GM12872 (cell line): ENCODE measurements around the gene ZBED1.

ENCODE experiments used
- CTCF ChIP-seq: IDR thresholded peaks from 3 replicates; pipeline ENCODE4 v1.5.1; 2011; ENCODE audit warnings: low read depth, mild to moderate bottlenecking, low read length, moderate library complexity; ENCODE audit not compliant: insufficient read depth

Gene ZBED1

DNA sequence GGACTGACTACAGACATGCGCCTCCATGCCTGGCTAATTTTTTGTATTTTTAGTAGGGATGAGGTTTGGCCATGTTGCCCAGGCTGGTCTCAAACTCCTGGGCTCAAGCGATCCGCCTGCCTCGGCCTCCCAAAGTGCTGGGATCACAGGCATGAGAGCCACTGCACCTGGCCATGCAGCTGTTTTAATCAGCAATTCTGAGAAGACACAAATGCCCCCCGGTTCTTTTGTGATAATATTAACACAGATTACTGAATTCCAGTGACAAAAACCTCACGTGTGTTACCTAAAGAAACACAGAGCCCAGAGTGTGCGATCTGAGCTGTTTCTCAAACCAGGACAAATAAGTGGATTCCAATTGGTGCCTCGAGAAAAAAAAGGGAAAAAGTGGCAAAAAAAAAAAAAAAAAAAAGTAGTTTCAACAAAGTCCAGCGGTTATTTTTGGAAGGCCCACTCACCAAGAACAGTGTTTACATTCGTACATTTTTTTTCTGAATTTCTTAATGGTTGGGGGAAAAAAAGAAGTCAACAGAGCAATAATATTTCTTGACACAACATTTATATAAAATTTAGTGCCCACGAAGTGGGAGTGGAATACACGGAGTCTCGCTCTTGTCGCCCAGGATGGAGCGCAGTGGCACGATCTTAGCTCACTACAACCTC is 17.2 kb downstream of the ZBED1 start:
- no peak for TF ChIP-seq CTCF

DNA sequence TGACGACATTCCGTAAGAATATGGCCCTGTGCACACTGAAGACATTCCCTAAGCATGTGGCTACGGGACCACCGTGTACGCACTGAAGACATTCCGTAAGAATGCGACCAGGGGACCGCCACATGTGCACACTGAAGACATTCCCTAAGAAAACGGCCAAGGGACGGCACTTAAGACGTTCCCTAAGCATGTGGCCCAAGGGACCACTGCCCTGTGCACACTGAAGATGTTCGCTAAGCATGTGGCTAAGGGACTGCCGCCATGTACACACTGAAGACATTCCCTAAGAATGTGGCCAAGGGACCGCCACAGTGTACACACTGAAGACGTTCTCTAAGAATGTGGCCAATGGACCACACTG is 21.4 kb downstream of the ZBED1 start:
- no peak for TF ChIP-seq CTCF

DNA sequence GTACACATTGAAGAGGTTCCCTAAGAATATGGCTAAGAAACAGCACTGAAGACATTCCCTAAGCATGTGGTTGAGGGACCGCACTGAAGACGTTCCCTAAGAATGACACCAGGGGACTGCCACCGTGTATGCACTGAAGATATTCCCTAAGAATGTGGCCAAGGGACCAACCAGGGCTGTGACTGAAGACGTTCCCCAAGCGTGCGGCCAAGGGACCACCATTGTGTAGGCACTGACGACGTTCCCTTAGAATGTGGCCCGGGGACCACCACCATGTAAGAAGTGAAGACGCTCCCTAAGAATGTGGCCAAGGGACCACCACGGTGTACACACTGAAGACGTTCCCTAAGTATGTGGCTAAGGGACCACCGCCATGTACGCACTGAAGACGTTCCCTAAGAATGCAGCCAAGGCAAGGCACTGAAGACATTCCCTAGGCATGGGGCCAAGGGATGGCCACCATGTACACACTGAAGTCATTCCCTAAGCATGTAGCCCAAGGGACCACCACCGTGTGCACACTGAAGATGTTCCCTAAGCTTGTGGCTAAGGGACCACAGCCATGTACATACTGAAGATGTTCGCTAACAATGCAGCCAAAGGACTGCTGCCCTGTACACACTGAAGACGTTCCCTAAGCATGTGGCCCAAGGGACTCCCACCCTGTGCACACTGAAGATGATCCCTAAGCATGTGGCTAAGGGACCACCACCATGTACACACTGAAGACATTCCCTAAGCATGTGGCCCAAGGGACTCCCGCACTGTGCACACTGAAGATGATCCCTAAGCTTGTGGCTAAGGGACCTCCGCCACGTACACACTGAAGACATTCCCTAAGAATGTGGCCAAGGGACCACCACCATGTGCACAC is 22.0 kb downstream of the ZBED1 start:
- no peak for TF ChIP-seq CTCF

GRCh38 chrX:2474963-2475726 is 25.6 kb downstream of the ZBED1 start:
- no peak for TF ChIP-seq CTCF

DNA sequence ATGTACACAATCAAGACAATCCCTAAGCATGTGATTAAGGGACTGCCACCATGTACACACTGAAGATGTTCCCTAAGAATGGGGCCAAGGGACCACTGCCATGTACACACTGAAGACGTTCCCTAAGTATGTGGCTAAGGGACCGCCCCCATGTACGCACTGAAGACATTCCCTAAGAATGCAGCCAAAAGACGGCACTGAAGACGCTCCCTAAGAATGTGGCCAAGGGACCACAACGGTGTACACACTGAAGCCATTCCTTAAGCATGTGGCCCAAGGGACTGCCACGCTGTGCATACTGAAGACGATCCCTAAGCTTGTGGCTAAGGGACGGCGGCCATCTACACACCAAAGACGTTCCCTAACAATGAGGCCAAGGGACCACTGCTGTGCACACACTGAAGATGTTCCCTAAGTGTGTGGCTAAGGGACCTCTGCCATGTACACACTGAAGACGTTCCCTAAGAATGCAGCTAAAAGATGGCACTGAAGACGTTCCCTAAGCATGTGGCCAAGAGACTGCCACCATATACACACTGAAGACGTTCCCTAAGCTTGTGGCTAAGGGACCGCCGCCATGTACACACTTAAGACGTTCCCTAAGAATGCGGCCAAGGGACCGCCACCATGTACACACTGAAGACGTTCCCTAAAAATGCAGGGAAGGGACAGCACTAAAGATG is 26.4 kb downstream of the ZBED1 start:
- TF ChIP-seq CTCF: no peak

GRCh38 chrX:2471641-2472040 is 29.1 kb downstream of the ZBED1 start:
- TF ChIP-seq CTCF: no peak
